H1 (cell line): ENCODE data around the gene ORC6. TPM values are rescaled to one million over a fixed set of nuclear protein-coding genes. Genes with fewer than 3 reads are reported as not detected.

Source experiments
- CTCF ChIA-PET: fragments of 300-600 bp; sonication (Branson Sonifier 250); formaldehyde crosslinking; loops from one replicate; lab custom pipeline; 2021; ENCODE audit not compliant: partially characterized antibody; lab: Charles Lee
- POLR2A ChIA-PET: fragments of 300-600 bp; sonication (Branson Sonifier 250); formaldehyde crosslinking; loops from one replicate; lab custom pipeline; 2021; ENCODE audit warnings: inconsistent platforms; ENCODE audit not compliant: partially characterized antibody; lab: Charles Lee
- DNase-seq, 2 experiments: peaks; one replicate each; pipeline versions ENCODE4 v3.0.0 to v3.0.0-alpha.2; 2010 to 2022; ENCODE audit warnings: low spot score in 2 of 2, low read depth in 1 of 2, mixed read lengths in 1 of 2
- FAIRE-seq: peaks from 2 replicates; lab custom pipeline; 2011; peaks lifted over from hg19 to GRCh38; lab: Jason Lieb, UNC
- H2AFZ ChIP-seq: 2 replicates; pipeline ENCODE4 v1.8.1; 2012; ENCODE audit warnings: low read length, inconsistent platforms
- H2AK5ac ChIP-seq: 2 replicates; pipeline ENCODE4 v1.6.1; 2013; ENCODE audit warnings: low read depth, low read length
- H2BK120ac ChIP-seq: replicated peaks from 2 replicates; pipeline ENCODE3; 2013; ENCODE audit warnings: low read depth, low read length, inconsistent platforms
- H2BK12ac ChIP-seq: 2 replicates; pipeline ENCODE4 v1.6.1; 2013; ENCODE audit warnings: low read depth, low read length
- H2BK15ac ChIP-seq: 2 replicates; pipeline ENCODE4 v1.6.1; 2013; ENCODE audit warnings: low read length
- H2BK20ac ChIP-seq: 2 replicates; pipeline ENCODE4 v1.6.1; 2013; ENCODE audit warnings: low read length
- H2BK5ac ChIP-seq: 2 replicates; pipeline ENCODE4 v1.6.1; 2013; ENCODE audit warnings: low read depth, low read length
- H3K14ac ChIP-seq: 2 replicates; pipeline ENCODE4 v1.6.1; 2013; ENCODE audit warnings: inconsistent platforms; ENCODE audit not compliant: insufficient read length
- H3K18ac ChIP-seq: 2 replicates; pipeline ENCODE4 v1.6.1; 2013; ENCODE audit warnings: low read length; ENCODE audit errors: extremely low read depth
- H3K23ac ChIP-seq: 2 replicates; pipeline ENCODE4 v1.6.1; 2013; ENCODE audit warnings: inconsistent platforms; ENCODE audit not compliant: insufficient read length
- H3K23me2 ChIP-seq: 2 replicates; pipeline ENCODE4 v1.6.1; 2013; ENCODE audit warnings: low read depth, low read length
- H3K27ac ChIP-seq: 2 replicates; pipeline ENCODE4 v1.6.1; 2011; ENCODE audit warnings: low read depth, low read length, inconsistent platforms
- H3K27me3 ChIP-seq, 4 experiments: replicated peaks in 1 of 4; 1 replicate in 1 of 4; 2 replicates in 3 of 4; pipeline versions ENCODE4 v1.6.1 to v1.8.1; 2011 to 2013; ENCODE audit warnings: low read length in 3 of 4, mild to moderate bottlenecking in 3 of 4, inconsistent platforms in 2 of 4, mixed read lengths in 2 of 4, moderate library complexity in 1 of 4; ENCODE audit not compliant: control insufficient read depth in 3 of 4, insufficient read depth in 3 of 4; ENCODE audit errors: extremely low read depth in 1 of 4
- H3K36me3 ChIP-seq, 4 experiments: 2 replicates each; pipeline versions ENCODE4 v1.6.1 to v1.8.1; 2011 to 2013; ENCODE audit warnings: mild to moderate bottlenecking in 4 of 4, low read length in 3 of 4, moderate library complexity in 2 of 4, control low read depth in 1 of 4, inconsistent platforms in 1 of 4; ENCODE audit not compliant: insufficient read depth in 4 of 4, control insufficient read depth in 2 of 4
- H3K4ac ChIP-seq: replicated peaks from 2 replicates; pipeline ENCODE3; 2013; ENCODE audit warnings: low read length, low read depth, mixed read lengths, inconsistent platforms; ENCODE audit not compliant: insufficient read length
- H3K4me1 ChIP-seq, 4 experiments: replicated peaks in 1 of 4; 1 replicate in 1 of 4; 2 replicates in 3 of 4; pipeline versions ENCODE4 v1.6.1 to v1.8.1; 2011 to 2013; ENCODE audit warnings: low read length in 3 of 4, inconsistent platforms in 2 of 4, mixed read lengths in 1 of 4; ENCODE audit not compliant: insufficient read depth in 4 of 4, control insufficient read depth in 3 of 4
- H3K4me2 ChIP-seq, 2 experiments: 2 replicates each; pipeline versions ENCODE4 v1.6.1 to v1.8.1; 2011 to 2013; ENCODE audit warnings: low read depth in 2 of 2, low read length in 2 of 2, control low read depth in 1 of 2, inconsistent platforms in 1 of 2, mild to moderate bottlenecking in 1 of 2; ENCODE audit not compliant: insufficient read depth in 1 of 2
- H3K4me3 ChIP-seq, 4 experiments: fragments of 200-600, 300-600 bp in 1 of 4; sonication (generic), shearing (Covaris generic), sonication (Bioruptor Twin) in 1 of 4; 2 replicates each; pipeline versions ENCODE4 v1.5.1 to v1.8.1; 2011 to 2016; ENCODE audit warnings: low read length in 4 of 4, low read depth in 3 of 4, control low read depth in 2 of 4, inconsistent platforms in 2 of 4, mild to moderate bottlenecking in 2 of 4, mixed read lengths in 1 of 4, moderate library complexity in 1 of 4; ENCODE audit not compliant: insufficient read depth in 2 of 4; ENCODE audit errors: extremely low read depth in 1 of 4
- H3K56ac ChIP-seq: replicated peaks from 2 replicates; pipeline ENCODE3; 2013; ENCODE audit warnings: low read depth, mild to moderate bottlenecking, mixed read lengths, low read length, inconsistent platforms; ENCODE audit not compliant: insufficient read length
- H3K79me1 ChIP-seq: 2 replicates; pipeline ENCODE4 v1.6.1; 2013; ENCODE audit warnings: low read depth, low read length, control low read depth
- H3K79me2 ChIP-seq, 2 experiments: 2 replicates each; pipeline versions ENCODE4 v1.6.1 to v1.8.1; 2012 to 2013; ENCODE audit warnings: low read length in 2 of 2, mild to moderate bottlenecking in 2 of 2, inconsistent platforms in 1 of 2; ENCODE audit not compliant: insufficient read depth in 2 of 2, control insufficient read depth in 1 of 2
- H3K9ac ChIP-seq, 4 experiments: replicated peaks in 1 of 4; 1 replicate in 1 of 4; 2 replicates in 3 of 4; pipeline versions ENCODE4 v1.6.1 to v1.8.1; 2011 to 2013; ENCODE audit warnings: low read depth in 3 of 4, low read length in 3 of 4, control low read depth in 2 of 4, mild to moderate bottlenecking in 2 of 4, moderate library complexity in 2 of 4, inconsistent platforms in 1 of 4; ENCODE audit errors: extremely low read depth in 1 of 4
- H3K9me3 ChIP-seq, 2 experiments: 2 replicates each; pipeline versions ENCODE4 v1.6.1 to v1.8.1; 2012 to 2013; ENCODE audit warnings: mild to moderate bottlenecking in 2 of 2, moderate library complexity in 2 of 2, control low read depth in 1 of 2, inconsistent platforms in 1 of 2, low read depth in 1 of 2, low read length in 1 of 2, mixed read lengths in 1 of 2; ENCODE audit not compliant: insufficient read depth in 2 of 2
- H4K20me1 ChIP-seq, 2 experiments: replicated peaks in 1 of 2; 2 replicates each; pipeline versions ENCODE3 to v1.8.1; 2011 to 2013; ENCODE audit warnings: inconsistent platforms in 2 of 2, low read length in 2 of 2, mild to moderate bottlenecking in 1 of 2; ENCODE audit not compliant: insufficient read depth in 2 of 2, control insufficient read depth in 1 of 2
- H4K5ac ChIP-seq: 2 replicates; pipeline ENCODE4 v1.6.1; 2013; ENCODE audit warnings: low read length, low read depth, mixed read lengths, inconsistent platforms; ENCODE audit not compliant: insufficient read length
- H4K8ac ChIP-seq: 2 replicates; pipeline ENCODE4 v1.8.0; 2013; ENCODE audit warnings: mild to moderate bottlenecking, moderate library complexity, low read length, inconsistent platforms; ENCODE audit not compliant: insufficient read depth; ENCODE audit errors: extremely low read depth
- H4K91ac ChIP-seq: replicated peaks from 2 replicates; pipeline ENCODE3; 2013; ENCODE audit warnings: low read length, mixed read lengths, inconsistent platforms; ENCODE audit not compliant: insufficient read length
- E2F6 ChIP-seq: IDR thresholded peaks from 2 replicates; pipeline ENCODE4 v1.6.1; 2012; ENCODE audit warnings: inconsistent platforms
- GTF2F1 ChIP-seq: IDR thresholded peaks from 2 replicates; pipeline ENCODE4 v1.6.1; 2012; ENCODE audit warnings: low read depth, low read length, improper control_type of control experiment, borderline replicate concordance
- MAFK ChIP-seq: IDR thresholded peaks from 2 replicates; pipeline ENCODE4 v1.6.1; 2012; ENCODE audit warnings: low read depth, mild to moderate bottlenecking, improper control_type of control experiment, low read length
- NANOG ChIP-seq: IDR thresholded peaks from 2 replicates; pipeline ENCODE4 v1.6.1; 2011; ENCODE audit warnings: low read length, low read depth, mild to moderate bottlenecking, inconsistent platforms; ENCODE audit not compliant: insufficient read depth, poor library complexity, severe bottlenecking
- POLR2A ChIP-seq, 2 experiments: IDR thresholded peaks; 1 replicate in 1 of 2; 2 replicates in 1 of 2; pipeline ENCODE4 v1.6.1; 2011; ENCODE audit warnings: low read depth in 2 of 2, low read length in 2 of 2, mild to moderate bottlenecking in 2 of 2; ENCODE audit errors: control extremely low read depth in 1 of 2
- SIRT6 ChIP-seq: IDR thresholded peaks from one replicate; pipeline ENCODE4 v1.7.1; 2012; ENCODE audit warnings: low read length, inconsistent platforms
- SP1 ChIP-seq: IDR thresholded peaks from 2 replicates; pipeline ENCODE4 v1.6.1; 2011; ENCODE audit warnings: low read depth, low read length
- YY1 ChIP-seq: IDR thresholded peaks from 2 replicates; pipeline ENCODE4 v1.6.1; 2011; ENCODE audit warnings: low read depth, mild to moderate bottlenecking, low read length
- ZNF274 ChIP-seq: IDR thresholded peaks from 2 replicates; pipeline ENCODE4 v1.7.0; 2012; ENCODE audit warnings: low read length, borderline replicate concordance; ENCODE audit errors: extremely low read depth
- WGBS, 2 experiments: shearing (Covaris generic) in 1 of 2; methylation state at CpG; one replicate each; pipeline versions ENCODE4 v1.1.6 to v1.1.7; 2013 to 2015; ENCODE audit warnings: low lambda C conversion rate in 2 of 2, mixed read lengths in 2 of 2, inconsistent platforms in 1 of 2, low coverage in 1 of 2, missing lambda C conversion rate in 1 of 2; ENCODE audit not compliant: insufficient replicate concordance in 2 of 2, insufficient coverage in 1 of 2, insufficient read length in 1 of 2; ENCODE audit errors: extremely low coverage in 1 of 2, missing lambda C conversion rate in 1 of 2; 5-methylcytosine and 5-hydroxymethylcytosine counted together
- polyA plus RNA-seq, 7 experiments: library from polyadenylated mRNA; depleted of rRNA in 3 of 7; stranded (reverse) in 5 of 7; unstranded in 2 of 7; fragments of >200 nt in 5 of 7; fragments of 200-250 nt in 2 of 7; gene quantifications; 1 replicate in 5 of 7; 2 replicates in 1 of 7; 4 replicates in 1 of 7; pipeline versions ENCODE4 v1.2.1 to v1.2.3, GENCODE V29; 2011 to 2013; ENCODE audit warnings: missing spikeins in 2 of 7, mixed read lengths in 2 of 7
- total RNA-seq: library from RNA; stranded (reverse); fragmentation: NEBNext Ultra II Directional; extraction: Animal tissue kit (Norgen Biotek cat#: 25700); gene quantifications from 2 replicates; pipeline ENCODE4 v1.2.1, GENCODE V29; 2021

ORC6 gene
- total and polyA plus RNA-seq, 2 of the 8 experiments (the other 6 are each of a cell fraction or from before 2014, with no cell fraction given) = 41.8 to 67.4 TPM

- Histone ChIP-seq H3K4me3 (no peak overlapping the region), H3K27ac (no peak overlapping the region), H4K91ac (no peak overlapping the region), H3K79me1 (no peaks in the 10 kb centered on the region), H3K14ac (no peak overlapping the region), H3K9me3 (no peaks in the 10 kb centered on the region), H2BK5ac (no peak overlapping the region), H3K4me2 (no peak overlapping the region), H3K27me3 (no peaks in the 10 kb centered on the region), H3K9ac (no peak overlapping the region), H4K20me1 (no peaks in the 10 kb centered on the region), H3K18ac (no peak overlapping the region), H2AFZ (no peak overlapping the region), H3K4me1 (no peaks in the 10 kb centered on the region), H3K23ac (no peak overlapping the region), H3K36me3 (no peaks in the 10 kb centered on the region), H3K56ac (no peak overlapping the region), H2BK20ac (no peak overlapping the region), H2AK5ac (no peak overlapping the region), H2BK12ac (no peak overlapping the region), H3K4ac (no peak overlapping the region), H3K79me2 (no peaks in the 10 kb centered on the region), H2BK120ac (no peak overlapping the region), H3K23me2 (no peaks in the 10 kb centered on the region), H4K5ac (no peak overlapping the region), H2BK15ac (no peak overlapping the region), H4K8ac (no peak overlapping the region)
- CTCF ChIA-PET = no interaction called here
- TF ChIP-seq E2F6 = no peak
- TF ChIP-seq SP1 = no peak
- TF ChIP-seq POLR2A (IDR thresholded peaks at IDR 0.05; ENCODE audit: control extremely low read depth in 1 of 2, low read depth in 2 of 2, low read length in 2 of 2) = no peak
- no peak for TF ChIP-seq NANOG
- TF ChIP-seq YY1 = no peak
- TF ChIP-seq GTF2F1 = no peak
- TF ChIP-seq MAFK = no peak
- TF ChIP-seq SIRT6 = no peak
- no peak for TF ChIP-seq ZNF274
- POLR2A ChIA-PET = no interaction called here
- 84% methylated on average over 17 of the region's 17 CpGs; no CpG with 5 or more reads in 1 of the 2 experiments for WGBS, 2 experiments
- FAIRE-seq (no peak), DNase-seq (no peak)
These were observed 41.6 kb downstream of the ORC6 start for GRCh38 chr16:46730801-46731690.
